ENCODE measurements around the gene LRRC31. TPM values are rescaled to one million over a fixed set of nuclear protein-coding genes. Genes with fewer than 3 reads are reported as not detected.

The LRRC31 gene
- total and polyA plus RNA-seq, 2 of the 13 experiments (the other 11 are each of a cell fraction or from before 2014, with no cell fraction given) = not detected

GRCh38 chr3:169822091-169822490 lies 47.6 kb downstream of the LRRC31 start (continued):
- TF ChIP-seq ZNF274 (CRISPR knock-in tag; IDR thresholded peaks at IDR 0.05) = no peak
- no peak for TF ChIP-seq HDAC6 (IDR thresholded peaks at IDR 0.05; ENCODE audit: low read depth, low read length)
- TF ChIP-seq GMEB2 (CRISPR knock-in tag; IDR thresholded peaks at IDR 0.05; ENCODE audit: low read depth) = no peak
- TF ChIP-seq ARID3A (IDR thresholded peaks at IDR 0.05; ENCODE audit: low read depth, low read length) = no peak
- no peak for TF ChIP-seq ZNF484 (CRISPR knock-in tag; IDR thresholded peaks at IDR 0.05; ENCODE audit: borderline replicate concordance, low read depth)

GRCh38 chr3:169818316-169818715 lies 51.4 kb downstream of the LRRC31 start:
- Histone ChIP-seq H3K4me1 (ENCODE audit: insufficient read depth, low read length) (peaks cover 10% of the 10 kb centered on the region), H3K9ac (ENCODE audit: insufficient read depth, low read depth, low read length) (no peak overlapping the region), H3K27me3 (ENCODE audit: control insufficient read depth in 1 of 2, insufficient read depth in 2 of 2, low read length in 2 of 2) (peaks cover 0 to 17% of the 10 kb centered on the region in 2 experiments; a peak in 3 of 5 replicates), H3K79me2 (ENCODE audit: insufficient read depth, low read length) (no peaks in the 10 kb centered on the region), H4K20me1 (ENCODE audit: insufficient read depth, low read length) (no peaks in the 10 kb centered on the region), H2AFZ (ENCODE audit: low read length) (no peak overlapping the region), H3K27ac (ENCODE audit: extremely low read length, insufficient read depth, low read length) (no peak overlapping the region), H3K4me3 (replicated peaks in 1 of 3; ENCODE audit: insufficient read depth in 1 of 3, low read depth in 2 of 3, low read length in 3 of 3) (no peak overlapping the region), H3K9me3 (ENCODE audit: low read length) (peaks cover 7% of the 10 kb centered on the region), H3K4me2 (ENCODE audit: low read depth, low read length) (no peak overlapping the region), H3K36me3 (replicated peaks in 1 of 2; ENCODE audit: control insufficient read depth in 1 of 2, insufficient read depth in 2 of 2, low read length in 2 of 2) (no peaks in the 10 kb centered on the region)
- no TSS peak for BruUV-seq (replicated peaks)
- ATAC-seq = no peak
- ChIA-PET POLR2A (no interaction called here), CTCF (ENCODE audit: low intra/inter-chr PET ratio, low total read pairs) (no interaction called here)
- 2% methylated on average over 2 of the region's 2 CpGs for WGBS (ENCODE audit: low lambda C conversion rate)
- intact Hi-C loops (cut with micrococcal nuclease; ENCODE audit: unreplicated experiment) (no loop called here), in situ Hi-C loops (cut with HindIII; ENCODE audit: extremely low pct_ligation_motif_present, low pct_unique_long_range_greater_than_20kb) (no loop called here)
- no peak for FAIRE-seq
- no peak for DNase-seq (ENCODE audit: low spot score)
- no peak for TF ChIP-seq NFIB (CRISPR knock-in tag; IDR thresholded peaks at IDR 0.05; ENCODE audit: borderline replicate concordance)
- no peak for TF ChIP-seq CEBPZ (IDR thresholded peaks at IDR 0.05; ENCODE audit: low read length)
- TF ChIP-seq ZNF660 (CRISPR knock-in tag; IDR thresholded peaks at IDR 0.05; ENCODE audit: borderline replicate concordance, low read depth) = no peak
- no peak for TF ChIP-seq TRAFD1 (CRISPR knock-in tag; IDR thresholded peaks at IDR 0.05; ENCODE audit: borderline replicate concordance)
- TF ChIP-seq ZNF549 (CRISPR knock-in tag; IDR thresholded peaks at IDR 0.05) = no peak
- TF ChIP-seq ZNF879 (CRISPR knock-in tag; IDR thresholded peaks at IDR 0.05) = no peak
- TF ChIP-seq RFXANK (CRISPR knock-in tag; IDR thresholded peaks at IDR 0.05) = no peak
